Progenitor cell of endocrine pancreas (in vitro differentiated cells): Measurements from ENCODE around the gene HOXA11. TPM values are rescaled to one million over a fixed set of nuclear protein-coding genes. Genes with fewer than 3 reads are reported as not detected.

ENCODE experiments used
- DNase-seq: peaks from one replicate; pipeline ENCODE4 v3.0.0; 2021; ENCODE audit warnings: low spot score; ENCODE audit not compliant: unreplicated experiment
- H3K27ac Mint-ChIP-seq: 2 replicates; pipeline ENCODE4 v1.8.0; 2021; ENCODE audit warnings: mild to moderate bottlenecking, moderate library complexity, mixed read lengths
- H3K27me3 Mint-ChIP-seq: 2 replicates; pipeline ENCODE4 v1.8.0; 2021; ENCODE audit warnings: mixed read lengths
- H3K36me3 Mint-ChIP-seq: 2 replicates; pipeline ENCODE4 v1.8.0; 2022; ENCODE audit warnings: mixed read lengths; ENCODE audit not compliant: insufficient read depth
- H3K4me1 Mint-ChIP-seq: 2 replicates; pipeline ENCODE4 v1.8.0; 2021; ENCODE audit warnings: low read depth, mixed read lengths
- H3K4me3 Mint-ChIP-seq: 2 replicates; pipeline ENCODE4 v1.8.0; 2021; ENCODE audit warnings: low read depth, mild to moderate bottlenecking, moderate library complexity, mixed read lengths
- H3K9me3 Mint-ChIP-seq: 2 replicates; pipeline ENCODE4 v1.8.0; 2021; ENCODE audit warnings: low read depth, mixed read lengths
- CTCF ChIP-seq: fragments of 200-600 bp; sonication (generic); IDR thresholded peaks from one replicate; pipeline ENCODE4 v1.5.0; 2021; ENCODE audit warnings: antibody characterized with exemption, mild to moderate bottlenecking; ENCODE audit not compliant: unreplicated experiment
- total RNA-seq: library from RNA; stranded (reverse); gene quantifications from 2 replicates; pipeline ENCODE4 v1.2.1, GENCODE V29; 2021

Gene HOXA11
- total RNA-seq, 1 donor from 2014 or later: not detected

- peaks cover 2% of the 10 kb centered on the region for H3K36me3 Mint-ChIP-seq
- DNase-seq: no peak
- H3K4me1 Mint-ChIP-seq: peaks cover 8% of the 10 kb centered on the region
These were observed 29.9 kb downstream of the HOXA11 start for GRCh38 chr7:27154901-27155815.

GRCh38 chr7:27154369-27154768 lies 30.7 kb downstream of the HOXA11 start:
- DNase-seq: no peak
- no peak overlapping the region for H3K27ac Mint-ChIP-seq
- H3K4me3 Mint-ChIP-seq: no peak overlapping the region
- peaks cover 9% of the 10 kb centered on the region for H3K4me1 Mint-ChIP-seq
- H3K36me3 Mint-ChIP-seq: peaks cover 2% of the 10 kb centered on the region
- H3K27me3 Mint-ChIP-seq: peaks cover 96% of the 10 kb centered on the region
- H3K9me3 Mint-ChIP-seq: no peaks in the 10 kb centered on the region
- no peak for TF ChIP-seq CTCF

More at GRCh38 chr7:27154901-27155815, 29.9 kb downstream of the HOXA11 start:
- peak overlapping the region; percentile 66 for H3K4me3 Mint-ChIP-seq
- peak overlapping the region; percentile 56 for H3K27ac Mint-ChIP-seq
- H3K27me3 Mint-ChIP-seq: peaks cover 97% of the 10 kb centered on the region
- H3K9me3 Mint-ChIP-seq: no peaks in the 10 kb centered on the region
- no peak for TF ChIP-seq CTCF

DNA sequence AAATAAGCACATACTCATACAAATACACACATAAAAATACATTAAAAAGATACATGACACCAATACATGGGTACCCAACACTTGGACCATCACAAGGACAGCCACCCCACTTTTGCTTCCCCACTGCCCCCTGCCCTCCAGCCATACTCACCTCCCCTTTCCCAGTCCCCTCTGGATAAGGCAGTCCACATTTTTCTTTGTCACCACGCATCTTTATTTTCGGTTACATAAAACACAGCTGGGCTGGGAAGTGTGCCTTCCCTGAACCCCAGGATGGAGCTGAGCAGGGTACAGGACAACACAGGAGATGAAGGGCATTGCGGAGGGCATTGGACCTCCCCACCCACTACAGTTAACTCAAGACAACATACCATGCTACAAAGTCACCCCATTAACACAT lies 31.5 kb downstream of the HOXA11 start:
- Mint-ChIP-seq H3K4me3 (no peak overlapping the region), H3K27ac (no peak overlapping the region), H3K36me3 (peaks cover 2% of the 10 kb centered on the region), H3K9me3 (no peaks in the 10 kb centered on the region), H3K27me3 (peaks cover 94% of the 10 kb centered on the region), H3K4me1 (peaks cover 12% of the 10 kb centered on the region)
- no peak for DNase-seq
- no peak for TF ChIP-seq CTCF

- Mint-ChIP-seq H3K36me3 (peaks cover 1% of the 10 kb centered on the region), H3K4me1 (peaks cover 18% of the 10 kb centered on the region), H3K4me3 (no peak overlapping the region), H3K27me3 (peaks cover 94% of the 10 kb centered on the region), H3K9me3 (no peaks in the 10 kb centered on the region), H3K27ac (no peak overlapping the region)
- no peak for DNase-seq
- TF ChIP-seq CTCF: no peak
These were observed 32.1 kb downstream of the HOXA11 start for GRCh38 chr7:27152816-27153442.

DNA sequence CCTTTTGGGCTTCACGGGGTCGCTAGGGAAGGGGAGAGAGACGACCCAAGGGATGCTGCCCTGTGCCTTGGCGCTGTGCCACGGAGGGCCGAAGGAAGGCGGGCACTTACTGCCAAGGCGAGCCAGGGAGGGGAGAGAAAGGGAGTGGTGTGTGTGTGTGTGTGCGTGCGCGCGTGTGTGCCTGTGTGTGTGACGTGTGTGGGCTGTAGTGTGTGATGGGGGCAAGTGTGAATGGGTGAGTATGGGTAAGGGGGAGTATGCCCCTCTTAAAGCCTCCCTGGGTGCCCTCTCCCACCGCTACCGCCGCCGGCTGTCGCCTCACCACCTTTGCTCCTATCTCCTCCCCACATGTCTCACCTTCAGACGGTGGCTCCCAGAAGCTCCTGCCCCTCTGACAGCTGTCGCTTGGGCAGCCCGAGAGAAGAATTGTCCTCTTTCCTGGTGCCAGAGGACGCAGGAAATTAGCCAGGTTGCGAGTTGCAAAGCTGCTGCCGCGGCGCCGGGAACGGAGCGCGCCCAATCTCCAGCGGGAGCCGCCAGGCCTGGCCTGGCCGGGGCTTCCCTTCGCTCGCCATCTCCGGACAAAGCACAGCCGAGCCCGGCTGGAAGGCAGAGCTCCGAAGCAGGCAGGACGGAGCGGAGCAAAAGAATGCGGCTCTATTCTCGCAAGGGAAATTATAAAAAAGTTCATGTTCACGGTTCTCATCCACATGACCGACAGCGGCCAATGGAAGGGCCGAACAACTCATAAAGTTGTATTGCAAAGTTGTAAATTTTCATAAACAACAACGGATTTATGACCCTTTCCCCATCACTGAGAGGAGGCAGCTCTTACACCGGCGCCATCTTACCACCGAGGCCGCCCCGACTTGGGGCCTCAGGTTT lies 32.9 kb downstream of the HOXA11 start, which contains the start of gene HOXA3:
HOXA3 (minus strand) TSS at position 653 of the 885 bp plus-strand sequence. CDS start 41,943 bp downstream, outside the sequence.
- Mint-ChIP-seq H3K36me3 (peaks cover 1% of the 10 kb centered on the region), H3K4me3 (peak within 1 kb of the TSS; percentile 66), H3K4me1 (peaks cover 18% of the 10 kb centered on the region), H3K27me3 (peaks cover 89% of the 10 kb centered on the region), H3K27ac (no peak within 1 kb of the TSS), H3K9me3 (no peaks in the 10 kb centered on the region)
- DNase-seq: no peak
- no peak for TF ChIP-seq CTCF
